Natural killer cell (primary cell): ENCODE data around the gene NID1. TPM values are rescaled to one million over a fixed set of nuclear protein-coding genes. Genes with fewer than 3 reads are reported as not detected.

Source experiments
- ATAC-seq, 3 donors: fragments of 150-1000 bp in 2 of 3; fragments of 200-7000 bp in 1 of 3; cut with Tn5 transposase; 1 replicate in 1 of 3; 2 replicates in 2 of 3; pipeline ENCODE4 v1.10.0; 2021; ENCODE audit warnings: mild to moderate bottlenecking in 2 of 3, moderate library complexity in 2 of 3
- DNase-seq, 2 donors: peaks; one replicate each; pipeline versions ENCODE4 v3.0.0 to v3.0.0-alpha.2; 2013 to 2021; ENCODE audit warnings: mixed read lengths in 1 of 2
- H3K27ac ChIP-seq: one replicate; pipeline ENCODE4 v1.5.1; 2013; ENCODE audit warnings: mild to moderate bottlenecking, low read length
- H3K27me3 ChIP-seq: one replicate; pipeline ENCODE4 v1.6.1; 2013; ENCODE audit warnings: low read length; ENCODE audit not compliant: control insufficient read depth, insufficient read depth
- H3K36me3 ChIP-seq: one replicate; pipeline ENCODE4 v1.6.1; 2013; ENCODE audit warnings: low read length; ENCODE audit not compliant: control insufficient read depth, insufficient read depth
- H3K4me1 ChIP-seq: one replicate; pipeline ENCODE4 v1.6.1; 2013; ENCODE audit warnings: low read length; ENCODE audit not compliant: control insufficient read depth, insufficient read depth
- H3K4me3 ChIP-seq: one replicate; pipeline ENCODE4 v1.5.1; 2013; ENCODE audit warnings: low read length
- H3K9me3 ChIP-seq: one replicate; pipeline ENCODE4 v1.6.1; 2013; ENCODE audit warnings: low read length; ENCODE audit not compliant: control insufficient read depth, insufficient read depth
- H3K27ac Mint-ChIP-seq, 2 donors: one replicate each; pipeline ENCODE4 v1.8.0; 2022; ENCODE audit warnings: mild to moderate bottlenecking in 2 of 2, mixed read lengths in 2 of 2, moderate library complexity in 1 of 2
- H3K27me3 Mint-ChIP-seq, 2 donors: one replicate each; pipeline ENCODE4 v1.8.0; 2022; ENCODE audit warnings: low read depth in 2 of 2, mixed read lengths in 2 of 2
- H3K36me3 Mint-ChIP-seq: one replicate; pipeline ENCODE4 v1.8.0; 2022; ENCODE audit warnings: mixed read lengths
- H3K4me1 Mint-ChIP-seq, 2 donors: one replicate each; pipeline ENCODE4 v1.8.0; 2022; ENCODE audit warnings: mixed read lengths in 2 of 2
- H3K4me3 Mint-ChIP-seq: one replicate; pipeline ENCODE4 v1.8.0; 2022; ENCODE audit warnings: mild to moderate bottlenecking, moderate library complexity, mixed read lengths
- H3K9me3 Mint-ChIP-seq, 2 donors: one replicate each; pipeline ENCODE4 v1.8.0; 2022; ENCODE audit warnings: mixed read lengths in 2 of 2
- WGBS: methylation state at CpG from one replicate; pipeline ENCODE4 v1.1.7; 2013; ENCODE audit warnings: missing lambda C conversion rate; ENCODE audit not compliant: insufficient coverage; 5-methylcytosine and 5-hydroxymethylcytosine counted together
- intact Hi-C: fragments of 100-400 bp; cut with micrococcal nuclease; formaldehyde crosslinking; loops from one replicate; pipeline ENCODE4 v1.14.2; 2022
- total RNA-seq, 4 donors: library from RNA; stranded (reverse); fragments of 120-200 nt in 1 of 4; gene quantifications; one replicate each; pipeline versions ENCODE4 v1.2.3 to v1.2.4, GENCODE V29; 2013 to 2022
- TF ChIP-seq, protein P1 (sequence below): fragments of 200-600 bp; IDR thresholded peaks from one replicate; pipeline ENCODE4 v1.8.0; 2022; ENCODE audit warnings: antibody characterized with exemption

Gene NID1
- total RNA-seq, 3 donors from 2014 or later (not counting 1 experiment from before 2014, with no cell fraction given), result 0.32 to 0.92 (median 0.85) TPM

DNA sequence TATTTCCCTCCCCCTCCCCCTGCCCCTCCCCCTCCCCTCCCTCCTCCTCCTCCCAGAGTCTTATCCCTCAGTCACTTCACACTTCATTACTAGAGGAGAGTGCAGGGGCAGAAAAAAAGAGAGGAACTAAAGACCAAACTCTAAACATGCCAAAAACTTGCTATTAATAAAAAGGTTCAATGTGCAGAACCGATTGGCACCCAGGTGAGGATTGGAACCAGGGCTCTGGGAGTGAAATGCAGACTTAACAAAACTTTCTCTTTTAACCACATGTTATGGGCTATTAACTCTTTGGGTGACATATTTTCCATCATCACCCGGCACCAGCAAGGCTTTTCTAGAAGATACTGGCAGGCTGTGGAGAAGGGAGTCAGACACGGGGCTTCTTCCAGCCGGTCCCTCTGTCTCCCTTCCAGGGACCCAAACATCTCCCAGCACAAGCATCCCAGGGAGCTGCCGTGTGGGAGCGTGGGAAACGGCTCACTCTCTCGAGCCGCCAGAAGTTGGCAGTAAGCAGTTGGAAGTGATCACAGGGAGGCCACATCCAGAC is 13.6 kb downstream of the NID1 start:
- H3K27me3 ChIP-seq, result no peaks in the 10 kb centered on the region
- TF ChIP-seq, protein P1, sequence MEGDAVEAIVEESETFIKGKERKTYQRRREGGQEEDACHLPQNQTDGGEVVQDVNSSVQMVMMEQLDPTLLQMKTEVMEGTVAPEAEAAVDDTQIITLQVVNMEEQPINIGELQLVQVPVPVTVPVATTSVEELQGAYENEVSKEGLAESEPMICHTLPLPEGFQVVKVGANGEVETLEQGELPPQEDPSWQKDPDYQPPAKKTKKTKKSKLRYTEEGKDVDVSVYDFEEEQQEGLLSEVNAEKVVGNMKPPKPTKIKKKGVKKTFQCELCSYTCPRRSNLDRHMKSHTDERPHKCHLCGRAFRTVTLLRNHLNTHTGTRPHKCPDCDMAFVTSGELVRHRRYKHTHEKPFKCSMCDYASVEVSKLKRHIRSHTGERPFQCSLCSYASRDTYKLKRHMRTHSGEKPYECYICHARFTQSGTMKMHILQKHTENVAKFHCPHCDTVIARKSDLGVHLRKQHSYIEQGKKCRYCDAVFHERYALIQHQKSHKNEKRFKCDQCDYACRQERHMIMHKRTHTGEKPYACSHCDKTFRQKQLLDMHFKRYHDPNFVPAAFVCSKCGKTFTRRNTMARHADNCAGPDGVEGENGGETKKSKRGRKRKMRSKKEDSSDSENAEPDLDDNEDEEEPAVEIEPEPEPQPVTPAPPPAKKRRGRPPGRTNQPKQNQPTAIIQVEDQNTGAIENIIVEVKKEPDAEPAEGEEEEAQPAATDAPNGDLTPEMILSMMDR, result no peak
- no peak overlapping the region for H3K4me3 ChIP-seq
- no peaks in the 10 kb centered on the region for H3K9me3 ChIP-seq
- intact Hi-C loops, result no loop called here
- no peaks in the 10 kb centered on the region for H3K36me3 ChIP-seq
- WGBS, result 87% methylated on average over 9 of the region's 9 CpGs
- no peak for ATAC-seq
- H3K27me3 Mint-ChIP-seq, result peaks cover 12 to 26% of the 10 kb centered on the region in 2 donors
- no peak overlapping the region for H3K4me3 Mint-ChIP-seq
- H3K27ac ChIP-seq, result no peak overlapping the region
- no peak overlapping the region for H3K27ac Mint-ChIP-seq
- DNase-seq, result no peak
- no peaks in the 10 kb centered on the region for H3K36me3 Mint-ChIP-seq
- H3K9me3 Mint-ChIP-seq, result no peaks in the 10 kb centered on the region
- H3K4me1 ChIP-seq, result no peaks in the 10 kb centered on the region
- no peaks in the 10 kb centered on the region for H3K4me1 Mint-ChIP-seq

DNA sequence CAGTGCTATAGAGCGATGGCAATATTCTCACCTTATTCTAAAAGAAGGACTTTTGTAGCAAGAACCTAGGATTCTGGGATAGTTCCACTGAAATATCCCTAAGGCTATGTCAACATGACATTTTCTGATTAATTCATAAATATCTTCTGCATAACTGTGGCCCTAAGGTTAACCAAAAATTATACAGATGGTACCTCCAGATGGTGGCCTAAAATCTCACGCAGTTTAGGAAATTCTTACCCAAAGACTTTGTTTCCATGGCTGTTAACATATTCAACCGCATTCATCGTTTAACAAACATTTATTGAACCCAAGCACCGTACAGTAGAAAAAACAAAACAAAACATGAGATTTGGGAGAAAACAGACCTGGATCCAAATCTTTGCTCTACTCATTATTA is 19.1 kb downstream of the NID1 start:
- H3K9me3 ChIP-seq, result no peaks in the 10 kb centered on the region
- no peaks in the 10 kb centered on the region for H3K27me3 ChIP-seq
- Mint-ChIP-seq H3K27me3 (peaks cover 0 to 11% of the 10 kb centered on the region in 2 donors), H3K27ac (no peak overlapping the region), H3K9me3 (no peaks in the 10 kb centered on the region), H3K4me3 (no peak overlapping the region), H3K4me1 (no peaks in the 10 kb centered on the region), H3K36me3 (no peaks in the 10 kb centered on the region)
- TF ChIP-seq, protein P1, result no peak
- H3K4me3 ChIP-seq, result no peak overlapping the region
- H3K4me1 ChIP-seq, result no peaks in the 10 kb centered on the region
- ATAC-seq (no peak), DNase-seq (no peak)
- WGBS, result 98% methylated on average over 5 of the region's 5 CpGs
- no peak overlapping the region for H3K27ac ChIP-seq
- H3K36me3 ChIP-seq, result no peaks in the 10 kb centered on the region
- intact Hi-C loops, result no loop called here

DNA sequence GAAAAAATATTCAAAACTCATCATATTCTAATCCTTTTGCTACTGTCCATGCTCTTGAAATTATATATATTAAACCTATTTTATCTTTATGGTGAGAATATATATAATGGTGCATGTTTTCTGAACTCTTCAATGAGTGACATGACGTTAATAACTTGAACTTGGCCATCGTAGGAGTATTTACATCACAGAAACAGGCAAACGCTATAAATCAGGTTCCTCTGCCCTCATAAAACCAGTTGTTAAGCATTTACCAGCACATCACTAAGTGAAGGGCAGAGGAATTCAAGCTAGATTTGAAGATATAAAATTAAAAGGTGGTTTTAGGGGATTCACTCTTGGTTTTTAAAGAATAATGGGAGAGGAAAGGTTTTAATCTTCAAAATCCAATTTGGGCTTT is 20.5 kb downstream of the NID1 start:
- intact Hi-C loops, result no loop called here
- H3K9me3 ChIP-seq, result no peaks in the 10 kb centered on the region
- 85% methylated on average over 3 of the region's 3 CpGs for WGBS
- ATAC-seq (no peak), DNase-seq (no peak)
- no peaks in the 10 kb centered on the region for H3K36me3 ChIP-seq
- Mint-ChIP-seq H3K4me1 (no peaks in the 10 kb centered on the region), H3K27ac (no peak overlapping the region), H3K36me3 (no peaks in the 10 kb centered on the region), H3K9me3 (no peaks in the 10 kb centered on the region), H3K27me3 (peaks cover 0 to 11% of the 10 kb centered on the region in 2 donors), H3K4me3 (no peak overlapping the region)
- no peaks in the 10 kb centered on the region for H3K27me3 ChIP-seq
- no peak overlapping the region for H3K27ac ChIP-seq
- H3K4me3 ChIP-seq, result no peak overlapping the region
- no peaks in the 10 kb centered on the region for H3K4me1 ChIP-seq
- TF ChIP-seq, protein P1, result no peak
